Activated CD8-positive, alpha-beta memory T cell treated with anti-CD3 and anti-CD28 coated beads, Interleukin-2, amount 50 U/mL, for 24 hours (primary cell): ENCODE data around the gene FCGR3B.
"Not testable (repeated sequence)": the region's sequence is repeated elsewhere in the genome, so short reads cannot be mapped to it uniquely, and the experiment has no call there.

ENCODE experiments used
- DNase-seq: peaks from one replicate; pipeline ENCODE4 v3.0.0-alpha.2; 2020; ENCODE audit errors: extremely low read depth

Gene FCGR3B

DNA sequence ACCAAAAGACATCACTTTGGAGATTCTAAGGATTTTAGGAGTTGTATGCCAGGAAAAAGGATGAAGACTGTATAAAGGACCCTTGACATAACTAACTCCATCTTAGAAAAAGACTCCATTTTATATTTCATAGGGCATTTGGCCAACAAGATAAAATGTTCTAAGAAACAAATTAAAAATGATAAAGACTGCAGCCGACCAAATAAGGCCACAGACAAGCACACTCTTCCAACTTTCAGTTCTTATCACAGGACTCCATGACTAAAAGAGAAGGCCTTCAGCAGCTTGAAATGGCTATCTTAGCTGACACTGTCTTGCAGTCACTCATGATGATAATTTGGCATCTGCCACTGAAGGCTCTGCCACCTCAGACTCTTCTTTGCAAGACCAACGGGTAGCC lies 8.2 kb upstream of the FCGR3B start:
- not testable (repeated sequence) for DNase-seq

GRCh38 chr1:161638251-161638993 lies 7.4 kb upstream of the FCGR3B start:
- DNase-seq, result not testable (repeated sequence)

- not testable (repeated sequence) for DNase-seq
Measured at GRCh38 chr1:161636976-161637375, 6.0 kb upstream of the FCGR3B start.

DNA sequence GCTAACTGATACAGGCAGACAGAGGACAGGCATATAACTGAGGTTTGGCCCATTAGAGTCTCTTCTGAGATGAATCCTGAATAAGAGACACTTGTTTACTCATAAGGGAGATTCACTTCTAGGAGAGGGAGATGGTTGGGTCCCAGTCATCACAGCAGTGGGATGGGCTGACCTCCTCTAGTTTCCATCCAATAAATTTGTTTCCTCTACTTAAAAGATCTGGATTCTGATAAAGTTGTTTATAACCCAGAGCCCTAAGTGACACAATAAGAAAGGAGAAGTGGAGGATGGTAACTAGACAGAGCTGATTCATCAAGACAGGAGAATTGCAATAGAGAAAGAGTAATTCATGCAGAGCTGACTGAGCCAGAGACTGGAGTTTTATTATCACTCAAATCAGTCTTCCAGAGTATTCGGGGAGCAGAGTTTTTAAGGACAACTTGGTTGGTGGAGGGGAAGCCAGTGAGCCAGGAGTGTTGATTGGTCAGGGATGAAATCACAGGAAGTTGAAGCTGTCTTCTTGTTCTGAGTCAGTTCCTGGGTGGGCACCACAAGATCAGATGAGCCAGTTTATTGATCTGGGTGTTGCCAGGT lies 5.3 kb upstream of the FCGR3B start:
- not testable (repeated sequence) for DNase-seq

- DNase-seq, result not testable (repeated sequence)
Measured at GRCh38 chr1:161634993-161635392, 4.0 kb upstream of the FCGR3B start.

- not testable (repeated sequence) for DNase-seq
Measured at GRCh38 chr1:161630128-161630742, 741 bp downstream of the FCGR3B start.

GRCh38 chr1:161626445-161627146 lies 4.4 kb downstream of the FCGR3B start:
- not testable (repeated sequence) for DNase-seq

DNA sequence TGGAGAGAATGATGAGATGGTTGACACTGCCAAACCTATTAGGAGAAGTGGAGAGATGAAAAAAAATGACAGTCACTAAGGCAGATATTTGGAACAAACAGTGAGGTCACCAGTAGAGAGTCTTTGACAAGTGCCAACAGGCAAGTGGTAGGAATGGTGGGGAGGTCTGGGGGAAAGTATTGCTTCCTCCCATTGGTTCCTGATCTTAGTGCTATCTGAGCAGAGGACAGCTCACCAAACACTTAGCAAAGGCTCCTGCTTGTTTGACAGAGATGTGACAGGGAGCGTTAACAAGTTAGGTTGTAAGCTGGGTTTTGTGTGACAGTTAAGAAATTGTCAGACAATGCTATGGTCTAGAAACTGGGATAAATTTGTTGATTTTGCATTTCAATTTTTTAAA lies 6.4 kb downstream of the FCGR3B start:
- DNase-seq, result not testable (repeated sequence)

DNA sequence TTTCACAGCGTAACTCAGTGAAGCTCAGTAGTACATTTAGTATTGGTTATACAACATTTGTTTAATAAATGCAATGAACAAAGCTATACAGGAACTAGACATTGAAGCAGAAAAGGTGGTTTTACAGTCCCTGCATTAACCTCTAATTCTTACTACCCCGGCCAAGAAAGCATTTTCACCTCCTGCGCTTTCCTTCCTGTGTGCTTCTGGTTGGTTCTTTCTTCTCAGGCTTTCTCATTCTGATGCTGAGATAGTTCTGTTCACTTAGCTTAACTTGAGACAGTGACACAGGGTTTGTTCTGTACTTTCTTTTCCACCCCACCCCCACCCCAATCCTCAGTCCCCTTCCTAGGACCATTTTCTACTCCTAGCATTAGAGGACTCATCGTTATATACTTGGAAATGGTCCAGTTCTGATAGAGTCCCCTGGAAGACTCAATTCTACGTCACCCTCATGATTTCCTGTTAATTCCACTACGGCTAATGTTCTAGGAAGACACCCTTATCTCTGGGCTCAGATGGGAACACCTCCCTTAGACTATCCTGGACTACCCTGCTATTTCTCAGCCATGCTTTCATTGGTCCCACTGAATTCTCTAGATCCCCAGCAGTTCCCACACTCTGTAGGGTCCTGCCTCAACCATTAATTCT lies 7.5 kb downstream of the FCGR3B start:
- not testable (repeated sequence) for DNase-seq

DNA sequence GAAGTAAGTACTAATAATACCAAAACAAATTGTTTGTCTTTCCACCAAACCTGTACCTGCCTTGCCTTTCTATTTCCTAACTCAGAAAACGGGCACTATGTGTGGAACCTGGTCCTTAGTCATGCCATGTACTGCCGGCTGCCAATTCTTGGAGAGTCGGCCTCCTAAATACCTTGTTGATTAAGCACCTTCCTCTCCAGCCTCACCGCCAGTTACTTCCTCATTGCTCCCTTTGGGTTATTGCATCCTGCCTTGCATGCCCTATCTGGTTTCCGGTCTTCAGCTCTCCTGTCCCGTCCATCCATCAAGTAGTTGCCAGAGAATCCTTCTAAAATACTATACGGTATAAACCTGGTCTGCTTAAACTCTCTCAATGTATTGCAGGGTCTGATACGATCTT lies 8.9 kb downstream of the FCGR3B start:
- DNase-seq, result not testable (repeated sequence)

DNA sequence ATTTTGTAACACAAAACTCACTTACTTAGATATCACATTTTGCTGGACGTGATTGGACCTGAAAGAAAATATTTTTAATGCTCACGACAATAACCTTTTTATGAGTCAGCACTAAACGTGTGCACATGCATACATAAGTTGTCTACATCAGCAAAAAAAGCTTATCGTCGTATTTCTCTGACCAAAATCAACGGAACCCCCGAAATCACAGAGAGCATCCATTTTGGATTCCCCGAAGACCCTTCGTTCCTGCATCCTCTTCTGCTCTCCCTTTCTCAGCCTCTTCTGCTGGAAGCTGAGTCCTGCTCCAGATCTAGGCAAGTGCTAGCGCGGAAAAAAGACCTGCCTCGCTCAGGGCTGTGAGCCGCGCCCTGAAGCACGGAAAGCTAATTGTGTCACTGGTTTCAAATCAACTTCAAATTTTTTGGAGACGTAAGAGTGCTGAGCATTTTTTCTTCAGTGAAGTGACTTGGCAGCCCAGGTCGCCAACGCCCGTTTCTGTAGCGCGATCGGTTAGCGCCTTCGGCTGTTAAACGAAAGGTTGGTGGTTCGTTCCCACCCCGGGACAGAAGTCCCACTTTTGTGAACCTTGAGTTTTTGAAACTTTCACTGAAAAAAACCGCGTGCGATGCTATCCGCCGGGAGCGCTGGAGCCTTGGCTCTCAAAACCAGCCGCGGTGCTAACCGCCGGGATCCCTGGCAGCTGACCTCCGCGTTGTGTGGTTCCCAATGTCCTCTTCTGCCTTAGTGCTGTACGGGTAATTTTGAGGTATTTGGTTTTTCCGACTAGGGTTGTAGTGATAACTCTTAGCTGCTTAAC lies 9.6 kb downstream of the FCGR3B start:
- peak; percentile 79 for DNase-seq

DNA sequence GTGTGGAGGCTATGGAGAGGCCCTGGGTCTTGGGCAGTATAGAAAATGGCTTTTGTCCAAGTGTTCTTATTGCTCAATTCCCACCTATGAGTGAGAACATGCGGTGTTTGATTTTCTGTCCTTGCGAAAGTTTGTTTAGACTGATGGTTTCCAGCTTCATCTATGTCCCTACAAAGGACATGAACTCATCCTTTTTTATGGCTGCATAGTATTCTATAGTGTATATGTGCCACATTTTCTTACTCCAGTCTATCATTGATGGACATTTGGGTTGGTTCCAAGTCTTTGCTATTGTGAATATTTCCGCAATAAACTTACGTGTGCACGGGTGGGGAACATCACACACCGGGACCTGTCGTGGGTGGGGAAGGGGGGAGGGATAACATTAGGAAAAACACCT lies 10.6 kb downstream of the FCGR3B start:
- not testable (repeated sequence) for DNase-seq

DNA sequence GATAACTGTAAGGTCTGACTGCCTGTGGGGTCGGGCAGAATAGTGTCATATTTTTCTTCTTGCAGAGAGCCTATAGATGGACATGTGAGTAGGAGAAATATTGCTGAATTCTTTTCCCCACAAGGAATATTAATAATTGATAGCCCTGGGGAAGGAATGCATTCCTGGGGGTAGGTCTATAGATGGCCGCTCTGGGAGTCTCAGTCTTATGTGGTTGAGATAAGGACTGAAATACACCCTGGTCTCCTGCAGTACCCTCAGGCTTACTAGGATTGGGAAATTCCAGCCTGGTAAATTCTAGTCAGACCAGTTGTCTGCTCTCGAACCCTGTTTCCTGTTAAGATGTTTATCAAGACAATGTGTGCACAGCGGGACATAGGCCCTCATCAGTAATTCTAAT lies 12.5 kb downstream of the FCGR3B start:
- not testable (repeated sequence) for DNase-seq

DNA sequence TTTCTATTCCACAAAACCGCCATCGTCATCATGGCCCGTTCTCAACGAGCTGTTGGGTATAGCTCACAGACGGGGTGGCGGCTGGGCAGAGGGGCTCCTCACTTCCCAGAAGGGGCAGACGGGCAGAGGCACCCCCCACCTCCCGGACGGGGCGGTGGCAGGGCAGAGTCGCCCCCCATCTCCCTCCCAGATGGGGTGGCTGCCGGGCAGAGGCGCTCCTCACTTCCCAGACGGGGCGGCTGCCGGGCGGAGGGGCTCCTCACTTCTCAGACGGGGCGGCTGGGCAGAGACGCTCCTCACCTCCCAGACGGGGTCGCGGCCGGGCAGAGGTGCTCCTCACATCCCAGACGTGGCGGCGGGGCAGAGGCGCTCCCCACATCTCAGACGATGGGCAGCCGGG lies 14.6 kb downstream of the FCGR3B start:
- DNase-seq, result not testable (repeated sequence)

DNA sequence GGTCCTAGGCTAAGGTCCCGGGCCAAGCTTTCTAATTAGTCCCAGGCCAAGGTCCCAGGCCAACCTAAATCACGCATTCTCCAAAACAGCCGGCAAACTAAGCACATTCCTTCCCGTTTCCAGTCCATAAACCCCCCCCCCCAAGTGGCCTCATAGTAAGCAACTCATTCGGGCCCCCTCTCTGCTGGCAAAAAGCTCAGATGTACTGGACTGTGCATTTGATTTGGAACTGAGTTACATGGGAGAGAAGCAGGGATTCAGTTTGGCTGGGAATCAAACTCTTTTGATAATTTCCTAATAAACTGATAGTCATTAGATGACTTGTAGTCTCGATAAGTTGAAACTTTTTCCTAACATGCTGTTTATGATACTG lies 17.8 kb downstream of the FCGR3B start:
- not testable (repeated sequence) for DNase-seq

DNA sequence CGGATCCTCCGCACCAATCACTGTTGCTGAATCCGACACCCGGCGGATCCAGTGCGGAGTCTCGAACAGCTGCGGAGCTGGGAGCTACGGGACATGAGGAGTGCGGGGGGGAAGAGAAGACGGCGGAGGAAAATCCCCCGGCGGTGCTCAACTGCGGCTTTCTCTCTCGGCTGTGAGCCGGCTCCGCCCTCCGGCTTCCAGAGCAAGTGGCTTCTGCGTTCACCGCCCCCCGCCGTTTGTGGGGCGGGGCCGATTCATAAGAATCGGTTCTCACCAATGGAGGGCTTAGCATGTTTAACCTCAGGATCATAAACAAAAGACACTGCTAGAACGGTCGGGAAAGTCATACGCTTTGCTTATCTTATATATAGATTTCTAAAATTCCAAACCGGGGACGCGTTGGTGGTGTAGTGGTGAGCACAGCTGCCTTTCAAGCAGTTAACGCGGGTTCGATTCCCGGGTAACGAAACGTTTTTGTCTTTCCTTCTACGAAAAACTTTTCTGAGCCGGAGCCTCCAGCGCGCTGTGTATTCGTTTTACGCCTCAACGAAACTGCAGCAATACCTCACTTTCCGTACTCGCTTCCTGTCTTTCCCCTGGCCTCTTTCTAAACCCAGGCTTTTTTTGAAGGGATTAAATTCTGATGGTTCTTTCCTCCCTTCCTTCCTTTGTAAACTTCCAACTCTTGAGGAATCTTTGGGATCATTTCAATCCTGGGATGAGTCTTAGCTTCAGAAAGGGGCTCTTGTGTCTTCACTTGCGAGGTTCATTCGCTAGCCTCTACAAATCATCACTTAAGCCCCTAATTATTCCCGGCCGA lies 18.4 kb downstream of the FCGR3B start:
- DNase-seq, result peak; percentile 84

GRCh38 chr1:161611866-161612321 lies 19.1 kb downstream of the FCGR3B start:
- DNase-seq, result not testable (repeated sequence)

DNA sequence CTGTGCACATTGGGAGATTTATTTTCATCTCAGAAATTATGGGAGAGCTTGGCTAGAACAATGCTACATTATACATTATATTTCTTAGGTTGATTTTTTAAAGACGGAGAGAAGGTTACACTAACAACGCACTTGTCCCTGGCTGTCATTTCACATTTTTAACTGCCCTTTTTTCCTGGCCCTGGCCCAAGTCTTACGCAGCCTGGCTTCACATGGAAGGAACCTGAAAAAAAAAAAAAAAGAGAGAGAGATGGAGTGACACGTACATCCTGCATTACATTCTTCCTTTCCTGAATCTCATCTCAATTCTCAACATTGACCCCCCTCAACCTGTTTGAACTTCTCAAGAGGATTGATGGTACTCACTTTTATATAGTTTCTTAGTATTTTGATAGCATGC lies 20.8 kb downstream of the FCGR3B start:
- not testable (repeated sequence) for DNase-seq

DNA sequence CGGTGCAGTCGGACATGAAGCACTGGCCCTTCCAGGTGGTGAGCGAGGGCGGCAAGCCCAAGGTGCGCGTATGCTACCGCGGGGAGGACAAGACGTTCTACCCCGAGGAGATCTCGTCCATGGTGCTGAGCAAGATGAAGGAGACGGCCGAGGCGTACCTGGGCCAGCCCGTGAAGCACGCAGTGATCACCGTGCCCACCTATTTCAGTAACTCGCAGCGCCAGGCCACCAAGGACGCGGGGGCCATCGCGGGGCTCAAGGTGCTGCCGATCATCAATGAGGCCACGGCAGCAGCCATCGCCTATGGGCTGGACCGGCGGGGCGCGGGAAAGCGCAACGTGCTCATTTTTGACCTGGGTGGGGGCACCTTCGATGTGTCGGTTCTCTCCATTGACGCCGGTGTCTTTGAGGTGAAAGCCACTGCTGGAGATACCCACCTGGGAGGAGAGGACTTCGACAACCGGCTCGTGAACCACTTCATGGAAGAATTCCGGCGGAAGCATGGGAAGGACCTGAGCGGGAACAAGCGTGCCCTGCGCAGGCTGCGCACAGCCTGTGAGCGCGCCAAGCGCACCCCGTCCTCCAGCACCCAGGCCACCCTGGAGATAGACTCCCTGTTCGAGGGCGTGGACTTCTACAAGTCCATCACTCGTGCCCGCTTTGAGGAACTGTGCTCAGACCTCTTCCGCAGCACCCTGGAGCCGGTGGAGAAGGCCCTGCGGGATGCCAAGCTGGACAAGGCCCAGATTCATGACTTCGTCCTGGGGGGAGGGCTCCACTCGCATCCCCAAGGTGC lies 24.2 kb downstream of the FCGR3B start:
- DNase-seq, result not testable (repeated sequence)
